ENCODE results near the gene CCL20. TPM values are rescaled to one million over a fixed set of nuclear protein-coding genes. Genes with fewer than 3 reads are reported as not detected.
A peak's percentile ranks its signal among the peaks of the same experiment; 100 is the strongest.

The CCL20 gene
- total RNA-seq (2014; rRNA removed; shearing (Covaris generic)): not detected in 2 replicates

- no peak for DNase-seq (ENCODE audit: low read depth in 1 of 2, low spot score in 2 of 2)
- Histone ChIP-seq H3K27me3 (replicated peaks) (no peaks in the 10 kb centered on the region), H3K4me1 (replicated peaks) (peaks cover 11% of the 10 kb centered on the region), H3K27ac (no peak within 1 kb of the TSS), H3K4me3 (no peak within 1 kb of the TSS), H3K9me3 (replicated peaks) (no peaks in the 10 kb centered on the region), H3K36me3 (no peaks in the 10 kb centered on the region)
Observed at GRCh38 chr2:227813562-227814353, at the start of gene CCL20. TSS of gene CCL20 (plus strand) at chr2:227813842. CDS start at chr2:227813912, 70 bp downstream.

- H3K36me3 ChIP-seq: no peaks in the 10 kb centered on the region
- H3K9me3 ChIP-seq (replicated peaks): no peaks in the 10 kb centered on the region
- no peaks in the 10 kb centered on the region for H3K27me3 ChIP-seq (replicated peaks)
- no peak overlapping the region for H3K27ac ChIP-seq
- H3K4me1 ChIP-seq (replicated peaks): peaks cover 4% of the 10 kb centered on the region; the same call in 1 of the 2 replicates
- DNase-seq (ENCODE audit: low read depth in 1 of 2, low spot score in 2 of 2): no peak
- H3K4me3 ChIP-seq: no peak overlapping the region
Observed at GRCh38 chr2:227765788-227766372, 47.8 kb upstream of the CCL20 start.

GRCh38 chr2:227766373-227766883 is 47.2 kb upstream of the CCL20 start:
- Histone ChIP-seq H3K36me3 (no peaks in the 10 kb centered on the region), H3K9me3 (replicated peaks) (no peaks in the 10 kb centered on the region), H3K4me3 (no peak overlapping the region), H3K27me3 (replicated peaks) (no peaks in the 10 kb centered on the region), H3K27ac (no peak overlapping the region), H3K4me1 (replicated peaks) (peaks cover 4% of the 10 kb centered on the region; the same call in 1 of the 2 replicates)
- DNase-seq (ENCODE audit: low read depth in 1 of 2, low spot score in 2 of 2): peak; percentile 58 to 76

DNA sequence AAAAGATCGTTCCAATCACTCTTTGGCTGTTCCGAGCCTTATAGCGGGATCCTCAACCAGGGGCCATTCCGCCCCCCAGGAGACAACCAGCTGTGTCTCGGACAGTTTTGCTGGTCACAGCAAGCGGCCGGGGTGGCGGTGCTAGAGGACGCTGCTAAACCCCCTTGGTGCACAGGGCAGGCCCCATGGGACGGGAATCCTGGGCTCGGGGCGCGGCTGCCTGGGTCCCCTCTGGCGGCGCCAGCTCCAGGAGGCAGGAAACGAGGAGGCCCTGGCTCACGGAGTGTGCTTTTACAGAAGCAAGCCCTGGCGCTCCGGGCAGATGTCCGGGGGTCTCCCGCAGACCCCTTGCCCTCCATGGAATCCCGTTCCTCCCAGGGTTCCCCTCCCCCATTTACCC is 45.8 kb upstream of the CCL20 start:
- Histone ChIP-seq H3K27ac (no peak overlapping the region), H3K27me3 (replicated peaks) (no peaks in the 10 kb centered on the region), H3K4me1 (replicated peaks) (peaks cover 7% of the 10 kb centered on the region), H3K36me3 (no peaks in the 10 kb centered on the region), H3K4me3 (no peak overlapping the region), H3K9me3 (replicated peaks) (no peaks in the 10 kb centered on the region)
- no peak for DNase-seq (ENCODE audit: low read depth in 1 of 2, low spot score in 2 of 2)

- H3K27me3 ChIP-seq (replicated peaks): no peaks in the 10 kb centered on the region
- H3K27ac ChIP-seq: no peak overlapping the region
- H3K9me3 ChIP-seq (replicated peaks): no peaks in the 10 kb centered on the region
- DNase-seq (ENCODE audit: low read depth in 1 of 2, low spot score in 2 of 2): peak in 1 of 2 experiments; percentile 10
- peaks cover 3% of the 10 kb centered on the region for H3K4me1 ChIP-seq (replicated peaks)
- H3K4me3 ChIP-seq: no peak overlapping the region
- no peaks in the 10 kb centered on the region for H3K36me3 ChIP-seq
Observed at GRCh38 chr2:227772197-227772661, 41.4 kb upstream of the CCL20 start.

DNA sequence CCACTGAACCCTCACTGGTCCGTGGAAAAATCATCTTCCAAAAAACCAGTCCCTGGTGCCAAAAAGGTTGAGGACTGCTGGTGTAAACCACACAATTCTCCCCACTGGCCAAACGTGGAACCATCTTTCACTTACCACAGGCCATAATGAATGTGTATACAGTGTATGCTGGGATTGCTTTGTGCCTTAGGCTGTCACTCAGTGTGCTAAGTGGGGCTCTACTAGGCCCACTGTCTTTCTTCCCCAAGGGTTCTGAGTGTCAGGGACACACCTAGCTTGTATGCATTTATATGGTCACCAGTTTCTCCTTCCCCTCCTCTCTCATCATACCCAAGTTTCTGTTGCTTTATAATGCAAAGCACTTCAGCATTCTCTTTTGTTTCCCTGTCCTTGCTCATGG is 40.7 kb upstream of the CCL20 start:
- DNase-seq (ENCODE audit: low read depth in 1 of 2, low spot score in 2 of 2): no peak
- no peaks in the 10 kb centered on the region for H3K27me3 ChIP-seq (replicated peaks)
- H3K4me1 ChIP-seq (replicated peaks): peaks cover 3% of the 10 kb centered on the region
- no peaks in the 10 kb centered on the region for H3K36me3 ChIP-seq
- H3K9me3 ChIP-seq (replicated peaks): no peaks in the 10 kb centered on the region
- no peak overlapping the region for H3K27ac ChIP-seq
- no peak overlapping the region for H3K4me3 ChIP-seq

- DNase-seq (ENCODE audit: low read depth in 1 of 2, low spot score in 2 of 2): no peak
- Histone ChIP-seq H3K27me3 (replicated peaks) (no peaks in the 10 kb centered on the region), H3K4me3 (no peak overlapping the region), H3K9me3 (replicated peaks) (no peaks in the 10 kb centered on the region), H3K27ac (no peak overlapping the region), H3K4me1 (replicated peaks) (peaks cover 3% of the 10 kb centered on the region), H3K36me3 (no peaks in the 10 kb centered on the region)
Observed at GRCh38 chr2:227774011-227774624, 39.5 kb upstream of the CCL20 start.

GRCh38 chr2:227774895-227775842 is 38.5 kb upstream of the CCL20 start:
- Histone ChIP-seq H3K27me3 (replicated peaks) (no peaks in the 10 kb centered on the region), H3K4me3 (no peak overlapping the region), H3K9me3 (replicated peaks) (no peaks in the 10 kb centered on the region), H3K27ac (no peak overlapping the region), H3K4me1 (replicated peaks) (peaks cover 3% of the 10 kb centered on the region), H3K36me3 (no peaks in the 10 kb centered on the region)
- no peak for DNase-seq (ENCODE audit: low read depth in 1 of 2, low spot score in 2 of 2)

- Histone ChIP-seq H3K36me3 (no peaks in the 10 kb centered on the region), H3K4me1 (replicated peaks) (peaks cover 7% of the 10 kb centered on the region), H3K27ac (no peak overlapping the region), H3K9me3 (replicated peaks) (no peaks in the 10 kb centered on the region), H3K4me3 (no peak overlapping the region), H3K27me3 (replicated peaks) (no peaks in the 10 kb centered on the region)
- no peak for DNase-seq (ENCODE audit: low read depth in 1 of 2, low spot score in 2 of 2)
Observed at GRCh38 chr2:227780981-227781615, 32.5 kb upstream of the CCL20 start.

DNA sequence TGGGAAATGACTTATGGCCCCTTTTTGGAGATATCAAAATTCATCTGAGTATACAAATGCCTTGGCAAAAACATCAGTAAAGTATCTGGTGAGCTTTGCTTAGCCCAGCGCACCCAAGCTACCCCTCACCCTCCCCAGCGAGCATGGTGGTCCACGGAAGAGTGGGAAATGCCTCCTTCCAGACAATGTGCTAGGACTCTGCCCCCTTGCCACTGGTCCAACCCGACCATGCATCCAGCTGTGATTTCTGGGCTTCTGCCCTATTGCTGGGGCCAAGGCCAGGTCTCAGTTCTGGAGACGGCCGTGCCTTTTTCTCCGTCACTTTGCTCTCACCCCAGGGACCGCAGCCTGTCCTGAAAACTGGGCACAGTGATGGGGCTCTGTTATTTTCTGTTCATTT is 31.8 kb upstream of the CCL20 start:
- Histone ChIP-seq H3K27me3 (replicated peaks) (no peaks in the 10 kb centered on the region), H3K4me1 (replicated peaks) (peaks cover 7% of the 10 kb centered on the region), H3K4me3 (no peak overlapping the region), H3K27ac (no peak overlapping the region), H3K9me3 (replicated peaks) (no peaks in the 10 kb centered on the region), H3K36me3 (no peaks in the 10 kb centered on the region)
- DNase-seq (ENCODE audit: low read depth in 1 of 2, low spot score in 2 of 2): no peak

DNA sequence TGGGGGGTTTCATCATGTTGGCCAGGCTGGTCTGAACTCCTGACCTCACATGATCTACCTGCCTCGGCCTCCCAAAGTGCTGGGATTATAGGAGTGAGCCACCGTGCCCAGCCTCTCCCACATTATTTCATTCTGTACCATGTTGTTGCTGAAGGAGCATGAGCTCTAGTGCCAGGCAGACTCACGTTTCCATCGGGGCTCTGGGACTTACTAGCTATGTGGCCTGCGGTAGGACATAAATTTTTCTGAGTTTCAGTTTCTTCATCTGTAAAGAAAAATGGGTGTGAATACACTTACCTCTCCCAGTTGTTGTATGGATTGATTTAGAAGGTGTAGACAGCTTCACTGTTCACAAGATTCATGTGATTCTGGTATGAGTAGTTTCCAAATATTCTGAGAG is 30.8 kb upstream of the CCL20 start:
- H3K27ac ChIP-seq: no peak overlapping the region
- H3K4me3 ChIP-seq: peak overlapping the region; percentile 22
- no peaks in the 10 kb centered on the region for H3K36me3 ChIP-seq
- peaks cover 7% of the 10 kb centered on the region for H3K4me1 ChIP-seq (replicated peaks)
- H3K9me3 ChIP-seq (replicated peaks): no peaks in the 10 kb centered on the region
- H3K27me3 ChIP-seq (replicated peaks): no peaks in the 10 kb centered on the region
- peak in 1 of 2 experiments; percentile 7 for DNase-seq (ENCODE audit: low read depth in 1 of 2, low spot score in 2 of 2)

- H3K9me3 ChIP-seq (replicated peaks): no peaks in the 10 kb centered on the region
- H3K36me3 ChIP-seq: no peaks in the 10 kb centered on the region
- peak in 1 of 2 experiments; percentile 37 for DNase-seq (ENCODE audit: low read depth in 1 of 2, low spot score in 2 of 2)
- H3K4me1 ChIP-seq (replicated peaks): peaks cover 7% of the 10 kb centered on the region
- H3K27me3 ChIP-seq (replicated peaks): no peaks in the 10 kb centered on the region
- no peak overlapping the region for H3K27ac ChIP-seq
- H3K4me3 ChIP-seq: peak overlapping the region; percentile 22
Observed at GRCh38 chr2:227783404-227784138, 30.1 kb upstream of the CCL20 start.
